Panc1 (cell line): Measurements from ENCODE around the gene PGLYRP2.

Experiments used
- CTCF ChIP-seq: fragments of 450-650 bp; IDR thresholded peaks from 2 replicates; pipeline ENCODE4 v1.5.1; 2017; ENCODE audit warnings: mild to moderate bottlenecking
- POLR2AphosphoS5 ChIP-seq: IDR thresholded peaks from 2 replicates; pipeline ENCODE4 v1.6.1; 2012; ENCODE audit warnings: mild to moderate bottlenecking, low read depth, low read length, moderate library complexity

- TF ChIP-seq CTCF (no peak), POLR2AphosphoS5 (no peak)
Observed at GRCh38 chr19:15443838-15444237, 35.5 kb downstream of the PGLYRP2 start.
